Prostate gland (tissue), 2 donors: ENCODE measurements around the gene TMEM120A.

Experiments used
- CTCF ChIP-seq, 4 experiments: fragments of 200-600 bp in 2 of 4; fragments of 450-650 bp in 2 of 4; sonication (generic) in 2 of 4; IDR thresholded peaks; 1 replicate in 3 of 4; 2 replicates in 1 of 4; pipeline ENCODE4 v1.5.1; 2016 to 2019; ENCODE audit warnings: antibody characterized with exemption in 4 of 4, mild to moderate bottlenecking in 2 of 4, moderate library complexity in 2 of 4
- POLR2A ChIP-seq: fragments of 450-650 bp; IDR thresholded peaks from one replicate; pipeline ENCODE4 v1.6.1; 2016; ENCODE audit warnings: antibody characterized with exemption, mild to moderate bottlenecking

- no peak for TF ChIP-seq CTCF (IDR thresholded peaks at IDR 0.05)
- TF ChIP-seq POLR2A: no peak
Measured at GRCh38 chr7:75971309-75971960, 23.0 kb downstream of the TMEM120A start.
